ENCODE measurements around the gene DSCAML1.

GRCh38 chr11:117532568-117532967 lies 264.4 kb downstream of the DSCAML1 start:
- TF ChIP-seq CTCF (IDR thresholded peaks at IDR 0.05; ENCODE audit: insufficient read depth, low read depth, low read length) (no peak), EZH2 (IDR thresholded peaks at IDR 0.05; ENCODE audit: insufficient read depth, low read length) (no peak)
